Subcutaneous adipose tissue (tissue), 4 donors: ENCODE measurements around the gene TMEM238. TPM values are rescaled to one million over a fixed set of nuclear protein-coding genes. Genes with fewer than 3 reads are reported as not detected.

Source experiments
- total RNA-seq, 4 donors: library from RNA; depleted of rRNA; stranded (reverse); fragments of >200 nt; gene quantifications; one replicate each; pipeline ENCODE4 v1.1.0, GENCODE V29; 2016
- TF ChIP-seq, protein P1 (sequence below): fragments of 450-650 bp; IDR thresholded peaks from one replicate; pipeline ENCODE4 v1.5.1; 2016; ENCODE audit warnings: low read depth, mild to moderate bottlenecking, control low read depth, antibody characterized with exemption, moderate library complexity

The TMEM238 gene
- total RNA-seq, 4 donors from 2014 or later: 0.44 to 2.8 TPM; not detected in 2

DNA sequence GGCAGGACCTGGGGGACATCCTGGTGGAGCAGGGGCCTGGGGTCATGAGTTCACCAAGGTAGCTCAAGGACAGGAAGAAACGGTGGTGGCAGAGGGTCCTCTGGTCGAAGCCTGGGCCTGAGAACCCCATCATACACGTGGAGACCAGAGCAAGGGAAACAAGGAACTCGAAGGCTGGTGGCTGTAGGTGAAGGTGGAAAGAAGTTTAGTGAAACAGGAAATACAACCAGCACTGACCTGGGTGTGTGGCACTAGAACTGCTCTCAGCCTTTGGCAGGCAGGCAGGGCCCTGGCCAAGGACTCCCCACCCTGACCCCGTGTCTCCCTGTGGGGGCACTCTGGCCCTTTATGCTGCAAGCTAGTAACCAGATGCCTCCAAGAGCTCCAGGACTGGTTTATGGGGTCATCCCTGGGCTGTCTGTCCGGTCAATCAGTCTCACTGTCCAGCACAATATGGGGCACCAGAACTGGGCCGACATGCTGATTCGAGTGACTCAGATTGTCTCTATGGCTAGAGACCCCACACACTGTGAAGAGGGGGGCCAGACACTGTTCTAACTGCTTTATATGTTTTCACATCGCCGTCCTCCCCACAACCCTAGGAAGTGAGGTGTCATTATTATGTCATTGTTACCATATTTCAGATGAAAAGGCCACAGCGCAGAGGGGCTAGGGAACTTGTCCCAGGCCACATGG is 33.3 kb downstream of the TMEM238 start:
- TF ChIP-seq, protein P1, sequence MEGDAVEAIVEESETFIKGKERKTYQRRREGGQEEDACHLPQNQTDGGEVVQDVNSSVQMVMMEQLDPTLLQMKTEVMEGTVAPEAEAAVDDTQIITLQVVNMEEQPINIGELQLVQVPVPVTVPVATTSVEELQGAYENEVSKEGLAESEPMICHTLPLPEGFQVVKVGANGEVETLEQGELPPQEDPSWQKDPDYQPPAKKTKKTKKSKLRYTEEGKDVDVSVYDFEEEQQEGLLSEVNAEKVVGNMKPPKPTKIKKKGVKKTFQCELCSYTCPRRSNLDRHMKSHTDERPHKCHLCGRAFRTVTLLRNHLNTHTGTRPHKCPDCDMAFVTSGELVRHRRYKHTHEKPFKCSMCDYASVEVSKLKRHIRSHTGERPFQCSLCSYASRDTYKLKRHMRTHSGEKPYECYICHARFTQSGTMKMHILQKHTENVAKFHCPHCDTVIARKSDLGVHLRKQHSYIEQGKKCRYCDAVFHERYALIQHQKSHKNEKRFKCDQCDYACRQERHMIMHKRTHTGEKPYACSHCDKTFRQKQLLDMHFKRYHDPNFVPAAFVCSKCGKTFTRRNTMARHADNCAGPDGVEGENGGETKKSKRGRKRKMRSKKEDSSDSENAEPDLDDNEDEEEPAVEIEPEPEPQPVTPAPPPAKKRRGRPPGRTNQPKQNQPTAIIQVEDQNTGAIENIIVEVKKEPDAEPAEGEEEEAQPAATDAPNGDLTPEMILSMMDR: no peak

DNA sequence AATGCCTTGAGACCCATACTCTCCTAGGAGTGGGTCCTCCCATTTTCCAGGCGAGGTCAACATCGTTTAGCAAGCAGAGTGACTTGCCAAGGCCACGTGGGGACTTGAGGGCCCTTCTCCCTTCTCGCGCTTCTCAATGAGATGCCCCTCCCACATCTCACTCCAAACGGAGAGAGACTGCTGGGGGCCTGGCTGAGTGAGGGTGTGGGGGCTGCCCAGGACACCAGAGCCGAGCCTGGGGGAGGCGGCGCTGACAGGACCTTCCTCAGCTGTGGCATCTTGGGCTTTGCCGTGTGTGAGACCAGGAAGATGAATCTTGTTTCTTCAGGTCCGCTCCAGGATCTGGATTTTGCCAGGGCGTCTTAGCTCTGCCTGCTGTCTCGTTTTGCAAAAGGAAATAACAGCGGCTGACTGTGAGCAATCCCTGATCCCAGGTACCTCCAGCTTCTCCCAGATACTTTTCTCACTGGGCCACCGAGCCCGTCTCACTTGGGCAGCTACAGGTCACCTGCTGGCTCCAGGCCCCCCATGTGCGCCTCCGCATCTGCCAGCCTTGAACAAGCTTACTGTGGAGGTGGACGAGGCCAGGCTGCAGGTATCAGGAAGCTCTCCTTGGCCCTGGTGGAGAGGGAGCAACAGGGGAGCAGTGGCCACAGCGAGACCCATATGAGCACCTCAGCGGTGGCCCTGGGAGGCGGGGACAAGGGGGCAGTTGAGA is 35.6 kb downstream of the TMEM238 start:
- TF ChIP-seq, protein P1: no peak

DNA sequence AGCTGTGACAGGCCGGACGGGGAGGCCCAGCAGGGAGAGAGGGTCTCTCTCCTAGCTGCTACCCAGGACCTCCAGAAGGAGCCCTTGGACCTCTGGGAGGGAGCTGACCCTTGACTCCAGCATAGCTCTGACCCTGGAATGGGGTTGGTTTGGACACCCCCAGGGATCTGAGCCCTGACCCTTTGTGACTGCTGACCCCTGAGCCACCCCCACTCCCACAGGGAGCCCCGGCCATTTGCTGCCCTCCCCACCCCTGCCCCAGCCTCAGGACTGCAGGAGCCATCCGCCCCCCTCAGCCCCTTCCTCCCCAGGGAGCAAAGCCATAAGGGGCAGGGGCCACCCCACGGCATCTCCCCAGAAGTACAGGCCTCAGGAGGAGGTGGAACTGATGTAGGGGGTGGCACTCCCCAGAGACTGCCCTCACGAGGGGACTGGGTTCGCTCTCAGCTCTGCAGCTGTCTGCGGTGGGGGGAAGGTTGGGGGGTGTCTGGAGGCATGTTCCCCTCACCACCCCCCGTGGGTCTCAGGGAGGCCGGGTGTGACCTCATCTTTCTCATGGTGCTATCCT is 36.6 kb downstream of the TMEM238 start:
- TF ChIP-seq, protein P1: no peak

DNA sequence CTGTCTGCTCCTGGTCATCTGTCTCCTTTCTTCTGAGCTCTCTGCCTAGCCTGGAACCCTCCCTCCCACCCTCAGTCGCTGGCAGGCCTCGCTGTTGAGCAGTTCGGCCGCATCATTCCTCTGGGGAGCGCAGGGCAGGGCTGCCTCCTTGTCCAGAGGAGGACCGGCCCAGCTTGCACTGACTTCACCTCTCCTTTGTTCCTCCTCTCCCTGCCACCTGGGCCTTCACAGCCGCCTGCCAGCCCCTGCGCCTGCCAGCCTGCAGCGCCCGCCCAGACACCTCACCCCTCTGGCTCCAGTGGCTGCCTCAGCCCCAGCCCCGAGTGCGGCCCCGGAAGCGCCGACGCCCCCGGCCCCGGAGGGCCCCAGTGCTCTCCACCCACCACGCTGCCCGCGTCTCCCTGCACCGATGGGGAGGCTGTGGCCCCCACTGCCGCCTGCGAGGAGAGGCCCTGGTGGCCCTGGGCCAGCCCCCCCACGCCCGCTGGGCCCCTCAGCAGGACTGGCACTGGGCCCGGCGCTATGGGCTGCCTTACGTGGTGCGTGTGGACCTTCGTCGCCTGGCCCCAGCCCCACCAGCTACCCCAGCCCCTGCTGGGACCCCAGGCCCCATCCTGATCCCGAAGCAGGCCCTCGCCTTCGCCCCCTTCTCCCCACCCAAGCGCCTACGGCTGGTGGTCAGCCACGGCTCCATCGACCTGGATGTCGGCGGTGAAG is 37.2 kb downstream of the TMEM238 start:
- TF ChIP-seq, protein P1: no peak

DNA sequence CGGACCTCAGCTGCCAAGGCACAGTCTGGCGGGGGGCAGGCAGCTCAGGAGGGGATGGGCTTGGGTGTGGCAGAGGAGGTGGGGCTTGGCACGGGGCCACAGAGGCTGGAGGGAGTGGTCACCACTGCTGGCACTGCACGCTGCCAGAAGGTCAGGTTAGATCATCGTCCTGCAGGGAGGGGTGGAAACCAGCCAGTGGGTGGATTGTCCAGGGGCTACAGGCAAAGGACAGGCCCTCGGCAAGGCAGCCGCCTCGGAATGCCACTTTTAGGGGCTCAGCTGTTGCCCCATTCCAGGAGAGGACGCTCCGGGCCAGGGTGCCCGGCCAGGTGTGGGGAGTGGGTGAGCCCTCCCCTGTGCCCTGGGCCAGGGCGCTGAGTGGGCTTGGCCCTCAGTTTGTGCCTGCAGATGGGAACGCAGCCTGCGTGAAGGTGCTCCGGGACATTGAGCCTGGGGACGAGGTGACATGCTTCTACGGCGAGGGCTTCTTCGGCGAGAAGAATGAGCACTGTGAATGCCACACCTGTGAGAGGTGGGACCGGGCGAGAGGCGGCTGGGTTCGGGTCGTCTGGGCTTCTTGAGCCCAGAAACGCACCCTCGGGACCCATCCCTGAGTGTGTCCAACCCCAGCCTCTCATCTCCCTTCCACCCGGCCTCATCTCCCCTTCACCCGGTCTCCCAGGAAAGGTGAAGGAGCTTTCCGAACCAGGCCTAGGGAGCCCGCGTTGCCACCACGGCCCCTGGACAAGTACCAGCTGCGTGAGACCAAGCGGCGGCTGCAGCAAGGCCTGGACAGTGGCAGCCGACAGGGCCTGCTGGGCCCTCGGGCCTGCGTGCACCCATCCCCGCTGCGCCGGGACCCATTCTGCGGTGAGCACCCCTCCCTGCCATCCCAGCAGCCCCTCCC is 38.0 kb downstream of the TMEM238 start:
- TF ChIP-seq, protein P1: no peak

DNA sequence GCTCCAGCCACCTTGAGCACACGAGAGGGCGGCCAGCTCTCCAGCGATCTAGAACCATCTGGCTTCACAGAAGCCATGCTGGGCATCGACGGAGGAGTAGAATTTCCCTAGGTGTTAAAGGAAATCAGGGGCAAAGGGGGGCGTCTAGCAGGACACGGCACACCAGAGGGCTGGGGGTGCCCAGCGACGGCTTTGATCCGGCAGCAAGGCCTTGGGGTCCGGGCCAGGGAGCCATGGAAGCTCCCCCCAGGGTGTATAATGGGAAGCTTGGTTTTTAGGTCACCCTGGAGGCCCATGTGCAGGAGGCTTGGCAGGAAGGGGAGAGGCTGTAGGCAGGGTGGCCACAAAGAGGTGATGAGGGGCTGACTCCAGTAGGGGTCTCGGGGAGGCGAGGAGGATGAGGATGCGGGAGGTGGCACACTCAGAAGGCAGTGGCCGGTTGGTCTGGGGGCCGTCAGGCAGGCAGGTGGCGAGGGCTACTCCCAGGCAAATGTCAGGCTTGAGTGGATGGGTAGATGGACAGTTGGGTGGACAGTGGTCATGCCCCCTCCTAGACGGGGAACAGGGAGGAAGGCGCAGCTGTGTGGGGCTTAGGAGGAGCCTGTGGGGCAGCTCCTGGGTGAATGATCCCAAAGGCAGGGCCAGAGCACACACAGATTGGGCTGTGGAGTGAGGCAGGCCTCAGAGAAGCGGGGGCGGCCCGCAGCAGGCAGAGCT is 38.8 kb downstream of the TMEM238 start:
- TF ChIP-seq, protein P1: no peak
